ENCODE results near the gene PPIA.
A peak's percentile ranks its signal among the peaks of the same experiment; 100 is the strongest.
"Not testable (repeated sequence)": the region's sequence is repeated elsewhere in the genome, so short reads cannot be mapped to it uniquely, and the experiment has no call there.

PPIA gene

DNA sequence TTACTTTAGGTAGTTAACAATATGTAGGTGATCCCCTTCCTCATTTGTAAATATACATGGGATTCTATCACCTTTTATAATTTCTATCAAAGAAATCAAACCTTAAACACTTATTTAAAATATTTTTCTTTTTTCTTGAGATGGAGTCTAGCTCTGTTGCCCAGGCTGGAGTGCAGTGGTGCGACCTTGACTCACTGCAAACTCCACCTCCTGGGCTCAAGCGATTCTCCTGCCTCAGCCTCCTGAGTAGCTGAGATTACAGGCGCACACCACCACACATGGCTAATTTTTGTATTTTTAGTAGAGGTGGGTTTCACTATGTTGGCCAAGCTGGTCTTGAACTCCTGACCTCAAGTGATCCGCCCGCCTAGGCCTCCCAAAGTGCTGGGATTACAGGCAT lies 47.0 kb downstream of the PPIA start:
- DNase-seq = not testable (repeated sequence)

DNA sequence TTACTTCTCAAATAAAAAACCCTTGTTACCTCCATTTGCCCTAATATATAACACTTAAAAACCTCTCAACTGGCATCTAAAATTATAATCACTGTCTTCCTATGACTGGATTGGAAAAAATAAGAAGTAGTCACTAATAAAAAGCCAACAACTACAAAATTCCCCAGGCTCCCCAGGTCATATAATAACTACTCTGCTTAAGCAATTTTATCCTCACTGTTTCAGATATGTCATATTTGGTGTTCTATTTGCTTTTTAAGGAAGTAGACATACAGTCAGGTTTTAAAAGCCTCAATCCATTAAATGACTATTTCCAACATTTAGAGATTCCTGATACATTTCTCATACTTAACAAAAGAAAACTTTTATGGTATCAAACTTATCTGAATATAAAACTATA lies 49.0 kb downstream of the PPIA start:
- no peak for DNase-seq

DNA sequence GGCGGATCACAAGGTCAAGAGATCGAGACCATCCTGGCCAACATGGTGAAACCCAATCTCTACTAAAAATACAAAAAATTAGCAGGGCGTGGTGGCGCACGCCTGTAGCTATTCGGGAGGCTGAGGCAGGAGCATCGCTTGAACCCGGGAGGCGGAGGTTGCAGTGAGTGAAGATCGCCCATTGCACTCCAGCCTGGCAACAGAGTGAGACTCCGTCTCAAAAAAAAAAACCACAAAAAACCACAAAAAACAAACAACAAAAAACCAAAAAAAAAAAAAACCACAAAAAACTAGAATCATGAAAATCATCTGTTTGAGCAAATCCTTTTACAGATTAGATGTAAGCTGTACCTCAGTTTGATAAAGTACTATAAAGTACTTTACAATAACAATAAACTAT lies 49.9 kb downstream of the PPIA start:
- not testable (repeated sequence) for DNase-seq

GRCh38 chr7:44846816-44847508 lies 50.5 kb downstream of the PPIA start:
- DNase-seq = no peak

- DNase-seq = peak; percentile 80
Measured at GRCh38 chr7:44847509-44847919, 51.0 kb downstream of the PPIA start.

DNA sequence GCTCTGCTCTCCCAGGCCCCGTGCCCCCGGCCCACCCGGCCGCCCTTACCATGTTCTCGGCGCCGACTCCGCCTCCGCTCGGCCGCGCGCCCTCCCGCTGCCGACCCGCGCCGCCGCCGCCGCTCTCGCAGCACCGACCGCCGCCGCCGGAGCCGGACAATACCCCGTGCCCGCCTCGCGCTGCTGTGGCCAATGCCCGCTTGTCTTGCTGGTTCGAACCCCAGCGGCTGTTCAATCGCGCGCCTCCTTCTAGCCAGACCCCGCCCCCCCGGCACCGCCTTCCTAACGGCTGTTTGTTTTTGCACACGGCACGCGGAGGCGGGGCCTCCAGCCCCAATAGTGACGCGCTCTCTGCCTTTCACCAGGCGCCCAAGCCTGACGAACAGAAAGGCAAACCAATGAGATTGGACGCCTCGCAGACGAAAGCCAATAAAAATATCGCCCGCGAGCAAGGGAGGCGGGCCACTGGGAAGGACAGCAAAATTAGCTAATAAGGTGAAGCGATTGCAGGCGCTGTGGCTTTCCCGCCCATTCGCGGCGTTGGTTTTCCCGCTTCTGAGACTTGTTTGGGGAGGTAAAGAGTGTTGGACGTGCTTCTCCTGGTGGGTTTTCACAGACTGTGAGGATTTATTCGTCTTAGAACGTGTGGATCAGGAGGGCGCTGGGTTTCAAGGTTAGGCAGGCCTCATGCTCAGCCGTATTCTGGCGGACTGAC lies 51.6 kb downstream of the PPIA start, which contains the start of gene H2AZ2:
TSS of gene H2AZ2 (minus strand) at position 168 of the 715 bp plus-strand sequence. CDS start at position 52, 116 bp downstream.
- DNase-seq = peak; percentile 100

- no peak for DNase-seq
Measured at GRCh38 chr7:44849259-44849884, 52.9 kb downstream of the PPIA start.

DNA sequence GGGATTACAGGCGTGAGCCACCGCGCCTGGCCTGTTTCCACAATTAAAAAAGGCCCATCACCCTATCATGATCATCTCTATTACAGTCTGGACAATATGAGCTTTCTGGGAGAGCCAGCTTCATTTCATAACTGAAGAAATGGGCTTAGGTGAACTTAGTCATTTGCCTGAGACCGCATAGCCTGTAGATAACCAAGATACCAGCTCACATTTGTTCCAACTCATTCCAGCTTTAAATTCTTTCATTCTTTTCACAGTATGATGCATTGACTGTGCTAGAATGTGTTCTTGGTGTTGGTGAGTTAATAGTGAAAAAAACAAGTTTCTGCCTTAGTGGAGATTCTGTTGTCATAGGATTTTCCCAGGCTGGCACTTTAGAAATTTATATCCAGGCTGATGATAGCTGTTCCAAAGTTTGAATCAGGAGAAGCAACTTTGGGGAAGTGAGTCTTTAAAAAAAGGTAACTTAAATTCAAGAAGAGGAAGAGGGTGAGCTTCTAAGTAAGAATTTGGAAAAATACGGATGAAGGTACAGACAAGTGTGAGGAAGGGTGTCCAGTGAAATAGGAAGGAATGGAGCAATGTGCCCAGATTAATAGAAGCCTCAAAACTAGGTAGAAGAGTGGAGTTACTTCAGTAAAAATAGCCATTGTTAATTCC lies 53.5 kb downstream of the PPIA start:
- no peak for DNase-seq

- DNase-seq = no peak
Measured at GRCh38 chr7:44852590-44852989, 56.1 kb downstream of the PPIA start.

All from fibroblast of upper back skin (primary cell).